HT1080 (cell line): ENCODE data around the gene MTRF1L. TPM values are rescaled to one million over a fixed set of nuclear protein-coding genes. Genes with fewer than 3 reads are reported as not detected.

Source experiments
- DNase-seq: peaks from one replicate; pipeline ENCODE4 v3.0.0-alpha.2; 2015; ENCODE audit warnings: low read depth
- polyA plus RNA-seq, 2 experiments: library from polyadenylated mRNA; depleted of rRNA; stranded (reverse); fragments of >200 nt; gene quantifications; 2 replicates each; pipeline ENCODE4 v1.2.3, GENCODE V29; 2015
- total RNA-seq: library from RNA; depleted of rRNA; stranded (reverse); fragments of >200 nt; shearing (Covaris generic); gene quantifications from 2 replicates; pipeline ENCODE4 v1.2.3, GENCODE V29; 2014; rRNA removed

The MTRF1L gene
- total RNA-seq, result 21.5 and 34.5 TPM in 2 replicates
- 21.7 and 24.6 TPM in 2 replicates for polyA plus RNA-seq (2015; cell fraction: cytosol; rRNA removed)
- 30.2 and 31.3 TPM in 2 replicates for polyA plus RNA-seq (2015; cell fraction: nucleus; rRNA removed)

GRCh38 chr6:153002613-153003365 lies at the start of gene MTRF1L:
Gene MTRF1L (minus strand): TSS chr6:153002709. CDS start chr6:153002685, 24 bp downstream.
- peak; percentile 98 for DNase-seq

DNA sequence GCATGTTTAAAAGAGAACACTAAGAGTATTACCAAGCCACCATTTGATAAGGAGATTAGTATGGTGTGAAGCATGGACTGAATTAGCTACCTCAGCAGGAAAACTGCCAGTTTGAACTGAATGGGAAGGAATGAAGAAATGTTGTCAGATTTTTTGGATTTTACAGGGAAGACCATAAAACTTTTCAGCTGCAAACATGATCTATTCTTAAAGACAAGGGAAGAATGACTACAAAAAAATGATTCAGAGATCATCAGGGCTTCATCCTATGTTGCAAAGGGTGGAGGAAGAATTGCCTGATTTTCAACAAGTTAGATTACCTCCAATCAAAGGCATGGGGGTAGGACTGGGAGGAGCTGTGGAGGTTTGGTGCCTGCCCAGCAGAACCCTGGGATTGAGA lies 49.3 kb upstream of the MTRF1L start:
- DNase-seq, result no peak

- DNase-seq, result no peak
These were observed 46.1 kb upstream of the MTRF1L start for GRCh38 chr6:153048631-153049030.

DNA sequence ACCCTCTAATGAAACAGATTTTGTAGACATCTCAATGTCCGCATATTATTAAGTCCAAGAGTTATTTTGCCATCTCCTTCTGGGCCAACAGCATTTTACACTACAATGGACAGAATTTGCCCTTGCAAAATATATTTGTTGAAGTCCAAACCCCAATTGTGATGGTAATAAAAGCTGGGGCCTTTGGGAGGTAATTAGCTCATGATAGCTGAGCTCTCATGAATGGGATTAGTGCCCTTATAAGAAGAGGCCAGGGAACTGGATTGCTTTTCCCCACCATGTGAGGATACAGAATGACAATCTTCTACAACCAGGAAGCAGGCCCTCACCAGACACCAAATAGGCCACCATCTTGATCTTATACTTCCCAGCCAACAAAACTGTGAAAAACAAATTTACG lies 44.9 kb upstream of the MTRF1L start:
- DNase-seq, result no peak

DNA sequence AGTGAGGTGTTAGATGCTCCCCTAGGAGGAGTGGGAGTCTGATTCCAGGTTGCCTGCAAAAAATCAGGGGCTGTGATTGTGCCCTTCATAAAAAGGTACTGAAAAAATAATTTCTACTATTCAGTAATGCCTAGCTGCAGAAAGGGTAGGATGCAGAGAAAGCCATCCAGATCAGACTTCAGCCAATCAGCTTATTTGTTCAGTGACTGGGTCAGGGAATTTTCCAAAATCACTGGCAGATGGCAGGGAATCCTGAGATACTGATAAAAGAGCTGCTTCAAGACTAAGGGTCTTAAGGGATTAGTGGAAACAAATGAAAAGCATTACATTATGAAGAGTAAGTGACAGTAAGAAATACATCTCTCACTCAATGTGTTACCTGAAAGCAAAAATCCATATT lies 42.8 kb upstream of the MTRF1L start:
- DNase-seq, result no peak

- DNase-seq, result peak; percentile 26
These were observed 41.8 kb upstream of the MTRF1L start for GRCh38 chr6:153044295-153044694.

GRCh38 chr6:153043719-153044118 lies 41.2 kb upstream of the MTRF1L start:
- DNase-seq, result no peak

DNA sequence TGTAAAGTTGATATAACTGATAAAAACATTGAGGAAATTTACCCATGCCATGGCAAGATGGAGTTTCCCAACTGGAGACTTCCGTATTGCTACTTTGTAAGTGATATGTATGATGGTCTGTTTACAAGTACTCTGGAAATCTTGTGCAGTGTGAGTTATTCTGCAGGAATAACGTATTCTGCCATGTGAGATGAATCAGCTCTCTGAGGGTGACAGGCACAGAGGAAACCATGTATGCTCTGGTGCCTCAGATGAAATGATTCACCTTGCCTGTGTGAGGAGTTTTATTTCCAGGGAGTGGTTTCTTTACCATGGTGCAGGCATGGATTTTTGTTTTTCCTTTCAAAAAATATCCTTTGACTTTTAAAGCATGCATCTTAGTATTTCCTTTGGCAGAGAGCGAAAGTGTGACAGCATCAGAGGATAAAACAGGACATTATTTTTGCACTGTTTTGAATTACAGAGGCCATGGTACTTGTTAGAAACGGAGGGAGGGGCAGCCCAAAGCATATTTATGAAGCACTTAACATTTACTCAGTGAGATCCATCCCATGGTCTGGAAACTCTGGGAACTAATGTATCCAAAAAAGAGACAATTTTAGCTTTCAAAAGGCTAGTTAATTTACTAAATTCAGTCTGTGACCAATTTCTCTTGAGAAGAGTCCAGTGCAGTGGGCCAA lies 36.0 kb upstream of the MTRF1L start:
- peak; percentile 85 for DNase-seq

DNA sequence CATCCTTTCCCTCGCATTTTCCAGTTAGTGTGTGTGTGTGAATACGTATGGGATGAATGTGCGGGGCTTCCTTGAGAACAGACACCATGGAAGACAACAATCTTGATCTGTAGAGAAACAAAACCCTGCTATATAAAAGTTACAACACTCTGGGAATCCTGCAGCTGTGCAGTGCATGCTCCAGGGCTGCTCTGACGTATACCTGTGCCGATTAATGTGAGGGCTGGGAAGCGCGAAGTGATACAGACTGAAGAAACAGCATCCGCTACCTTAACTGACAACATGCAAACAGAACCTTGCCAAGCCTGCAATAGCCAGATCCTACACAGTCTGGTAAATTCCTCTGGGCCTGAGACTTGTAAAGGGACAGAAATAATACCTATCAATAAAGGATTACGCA lies 31.6 kb upstream of the MTRF1L start:
- DNase-seq, result no peak

DNA sequence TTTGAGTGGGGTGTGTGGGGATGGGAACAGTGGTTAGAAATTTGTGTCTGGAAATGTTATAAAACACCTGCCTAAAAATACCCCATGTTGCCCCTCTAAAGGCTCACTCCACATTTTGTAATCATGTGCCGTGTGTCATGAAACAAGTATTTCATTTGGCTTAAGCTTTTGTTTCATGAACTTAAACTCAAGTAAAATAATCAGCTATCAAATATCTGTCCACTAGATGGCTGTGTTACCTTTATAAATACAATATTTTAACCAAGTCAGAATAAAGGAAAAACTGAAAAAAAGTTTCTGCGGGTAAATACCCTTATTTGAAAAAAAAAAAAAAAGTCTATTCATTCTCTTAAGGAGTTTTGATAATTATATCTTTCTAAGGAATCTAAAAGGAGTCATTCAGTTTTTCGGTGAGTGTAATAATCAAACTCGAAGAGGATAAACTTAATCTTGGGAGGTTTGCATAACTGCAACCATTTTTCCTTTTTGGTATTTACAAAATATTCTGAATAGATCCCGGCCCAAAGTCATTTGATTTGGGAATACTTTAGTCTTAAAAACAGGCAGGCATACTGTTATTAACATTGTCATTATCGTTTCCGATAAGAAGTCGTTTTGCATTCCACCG lies 29.9 kb upstream of the MTRF1L start:
- DNase-seq, result peak; percentile 64

- peak; percentile 32 for DNase-seq
These were observed 28.9 kb upstream of the MTRF1L start for GRCh38 chr6:153031335-153031955.

DNA sequence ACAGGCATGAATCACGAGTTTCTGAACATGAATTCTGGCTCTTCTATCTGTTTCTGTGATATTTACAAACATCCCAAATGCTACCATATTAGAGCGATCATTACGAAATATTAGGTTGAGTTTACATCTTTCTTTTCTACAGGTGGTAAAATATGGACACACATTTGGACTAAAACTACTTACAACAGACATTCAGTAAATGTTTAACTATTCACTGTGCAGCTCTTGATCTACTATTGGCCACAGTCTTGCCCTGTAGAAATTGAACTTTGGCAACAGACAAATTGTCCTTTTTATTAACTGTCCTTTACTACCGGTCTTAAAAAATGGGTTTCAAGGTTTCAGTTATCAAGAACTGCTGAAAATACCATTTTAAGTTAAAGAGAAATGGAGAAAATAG lies 26.5 kb upstream of the MTRF1L start:
- DNase-seq, result no peak

DNA sequence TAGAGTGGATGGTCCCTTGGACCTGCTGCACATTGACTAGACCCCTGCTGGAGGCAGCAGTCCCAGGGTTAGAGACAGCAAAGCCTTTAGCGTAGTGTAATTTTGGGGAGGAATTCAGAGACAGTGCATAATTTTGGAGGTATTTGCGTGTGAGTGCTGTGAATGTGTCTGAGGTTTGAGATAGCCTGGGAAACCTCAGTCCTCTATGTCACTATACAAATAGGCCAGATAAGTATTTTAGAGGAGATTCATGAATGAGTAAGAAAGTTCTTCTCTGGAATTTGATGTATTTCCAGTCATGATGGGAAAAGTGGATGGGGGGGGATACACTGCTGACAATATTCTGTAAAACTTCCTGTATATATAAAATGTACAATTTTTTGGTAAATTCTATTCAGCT lies 25.8 kb upstream of the MTRF1L start:
- DNase-seq, result no peak

DNA sequence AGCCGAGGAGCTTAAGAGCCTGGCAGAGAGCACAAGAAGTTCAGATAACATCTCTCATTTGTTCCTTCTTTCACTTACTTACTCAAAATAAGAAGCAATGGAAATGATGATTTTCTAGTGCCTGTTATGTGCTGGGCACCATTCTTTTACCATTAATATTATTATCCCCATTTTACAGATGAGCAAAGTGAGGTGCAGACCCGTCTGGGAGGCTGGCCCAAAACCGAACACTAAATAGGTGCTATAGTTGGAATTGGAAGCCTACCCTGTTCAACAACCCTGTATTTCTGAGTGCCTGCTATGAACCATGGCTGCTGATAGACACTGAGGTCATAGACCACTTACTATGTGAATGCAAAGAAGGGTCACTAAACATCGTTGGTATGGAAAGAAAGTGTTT lies 25.0 kb upstream of the MTRF1L start:
- no peak for DNase-seq

DNA sequence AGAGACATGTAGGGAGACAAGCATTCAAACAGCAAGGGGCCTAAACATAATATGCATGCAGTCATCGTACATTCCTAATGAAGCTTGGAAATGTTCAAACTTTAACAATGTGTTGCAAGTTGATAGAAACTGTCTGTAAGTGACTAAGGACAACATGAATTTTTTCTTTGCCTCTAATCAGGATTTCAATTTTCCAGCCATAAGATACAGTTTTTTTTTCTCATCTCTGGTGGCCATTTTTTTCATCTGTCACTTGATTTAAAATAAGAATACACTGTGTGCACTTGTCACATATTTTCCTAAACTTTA lies 22.2 kb upstream of the MTRF1L start:
- no peak for DNase-seq

DNA sequence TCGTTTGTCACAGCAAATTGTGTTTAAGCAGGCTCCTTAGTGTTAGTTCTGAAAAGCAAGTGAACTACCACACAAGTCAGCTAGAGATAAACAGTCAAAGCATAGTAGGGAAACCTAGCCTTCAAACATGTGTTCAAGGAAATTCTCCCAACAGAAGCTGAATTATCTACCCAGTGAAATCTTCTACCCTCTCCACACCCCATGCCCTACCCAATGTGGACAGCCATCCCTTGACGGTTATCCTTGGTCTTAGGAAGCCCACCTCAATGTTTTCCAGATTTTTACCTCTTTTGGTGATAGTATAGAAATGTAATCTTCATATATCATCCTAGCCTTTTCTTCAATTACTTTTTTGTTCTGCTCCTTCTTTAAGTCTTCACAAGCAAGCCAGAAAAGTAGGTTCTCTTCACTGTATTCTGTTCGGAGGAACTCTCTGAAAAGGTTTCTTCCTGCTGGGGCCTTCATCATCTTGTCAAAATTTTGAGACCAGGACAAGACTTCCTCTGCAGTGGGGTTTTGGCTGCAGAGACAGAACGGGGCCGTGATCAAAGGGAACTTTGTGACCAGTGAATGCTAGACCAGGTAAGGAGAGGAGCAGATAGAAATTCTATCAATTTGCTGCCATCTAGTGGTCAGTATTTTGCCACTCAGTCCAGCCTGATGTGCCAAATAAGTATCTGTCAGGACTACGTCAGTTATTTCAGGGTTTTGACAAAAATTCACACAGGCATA lies 21.6 kb upstream of the MTRF1L start:
- DNase-seq, result peak; percentile 68

DNA sequence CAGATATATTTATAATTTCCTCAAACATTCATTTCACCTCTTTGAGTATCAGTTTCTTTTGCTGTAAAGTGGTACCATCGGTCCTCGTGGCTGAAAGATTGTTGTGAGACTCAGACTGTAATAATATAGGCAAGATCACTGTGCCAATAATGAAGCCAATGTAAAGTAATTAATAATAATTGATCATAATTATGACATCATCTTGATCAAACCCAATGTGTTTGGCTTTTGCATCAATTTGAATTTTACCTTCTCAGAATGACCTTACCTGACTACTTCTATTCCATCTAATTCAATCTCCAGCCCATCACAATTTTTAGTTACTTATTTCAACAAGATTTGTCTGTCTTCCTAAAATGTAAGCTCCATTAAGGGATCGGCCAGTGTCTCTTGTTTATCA lies 15.8 kb upstream of the MTRF1L start:
- no peak for DNase-seq

DNA sequence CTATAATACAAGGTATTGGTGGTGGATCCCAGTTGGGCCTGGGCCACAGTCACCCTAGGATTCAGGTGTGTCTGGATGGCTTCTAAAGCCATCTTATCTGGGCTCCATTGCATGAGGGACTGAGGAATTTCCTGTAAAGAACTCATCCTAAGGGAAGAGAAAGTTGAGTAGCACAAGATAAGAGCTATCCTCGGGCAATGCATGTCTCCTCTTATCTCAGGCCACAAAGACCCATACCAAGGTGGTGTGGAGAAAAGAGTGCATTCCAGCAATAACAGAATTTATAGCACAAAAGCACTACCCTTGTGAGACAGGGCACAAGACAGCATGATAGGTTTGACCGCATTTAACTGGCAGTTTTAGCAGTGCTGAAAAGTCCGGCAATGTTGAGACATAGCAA lies 14.3 kb upstream of the MTRF1L start:
- DNase-seq, result no peak

DNA sequence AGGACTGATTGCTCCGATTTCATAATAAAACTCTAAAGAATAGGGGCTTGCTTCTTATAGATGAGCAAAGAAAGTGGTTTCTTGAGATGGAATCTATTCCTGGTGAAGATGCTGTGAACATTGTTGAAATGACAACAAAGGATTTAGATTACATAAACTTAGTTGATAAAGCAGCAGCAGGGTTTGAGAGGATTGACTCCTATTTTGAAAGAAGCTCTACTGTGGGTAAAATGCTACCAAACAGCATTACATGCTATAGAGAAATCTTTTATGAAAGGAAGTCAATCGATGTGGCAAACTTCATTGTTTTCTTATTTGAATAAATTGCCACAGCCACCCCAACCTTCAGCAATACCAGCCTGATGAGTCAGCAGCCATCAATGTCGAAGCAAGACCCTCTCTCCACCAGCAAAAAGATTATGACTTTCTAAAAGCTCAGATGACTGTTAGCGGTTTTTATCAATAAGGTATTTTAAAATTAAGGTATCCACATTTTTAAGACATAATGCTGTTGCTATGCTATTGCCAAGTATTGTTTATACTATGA lies 12.7 kb upstream of the MTRF1L start:
- peak; percentile 46 for DNase-seq

- DNase-seq, result no peak
These were observed 10.9 kb upstream of the MTRF1L start for GRCh38 chr6:153013438-153013837.

GRCh38 chr6:153012856-153013255 lies 10.3 kb upstream of the MTRF1L start:
- no peak for DNase-seq
